Calu3 (cell line): ENCODE data around the gene ELL2. TPM values are rescaled to one million over a fixed set of nuclear protein-coding genes. Genes with fewer than 3 reads are reported as not detected.
"Not testable (repeated sequence)": the region's sequence is repeated elsewhere in the genome, so short reads cannot be mapped to it uniquely, and the experiment has no call there.

ENCODE experiments used
- BruUV-seq: library from RNA; stranded (reverse); fragments of 400-500 nt; replicated peaks from 2 replicates; lab custom pipeline; 2021; lab: Mats Ljungman, UMichigan
- CTCF ChIA-PET: fragments of 300-600 bp; sonication (Branson Sonifier 250); formaldehyde crosslinking; loops from one replicate; lab custom pipeline; 2022; ENCODE audit warnings: antibody characterized with exemption; lab: Charles Lee
- DNase-seq: peaks from one replicate; pipeline ENCODE4 v3.0.0; 2022
- H3K27ac Mint-ChIP-seq: one replicate; pipeline ENCODE4 v1.8.0; 2022; ENCODE audit warnings: mixed read lengths; ENCODE audit not compliant: unreplicated experiment
- H3K27me3 Mint-ChIP-seq: one replicate; pipeline ENCODE4 v1.8.0; 2022; ENCODE audit warnings: mixed read lengths; ENCODE audit not compliant: unreplicated experiment
- H3K36me3 Mint-ChIP-seq: one replicate; pipeline ENCODE4 v1.8.0; 2022; ENCODE audit warnings: mild to moderate bottlenecking, moderate library complexity, mixed read lengths; ENCODE audit not compliant: insufficient read depth, unreplicated experiment
- H3K4me1 Mint-ChIP-seq: one replicate; pipeline ENCODE4 v1.8.0; 2022; ENCODE audit warnings: mild to moderate bottlenecking, low read depth, mixed read lengths; ENCODE audit not compliant: unreplicated experiment
- H3K4me3 Mint-ChIP-seq: one replicate; pipeline ENCODE4 v1.8.0; 2022; ENCODE audit warnings: mild to moderate bottlenecking, low read depth, moderate library complexity, mixed read lengths; ENCODE audit not compliant: unreplicated experiment
- H3K9me3 Mint-ChIP-seq: one replicate; pipeline ENCODE4 v1.8.0; 2022; ENCODE audit warnings: low read depth, mixed read lengths; ENCODE audit not compliant: unreplicated experiment
- CTCF ChIP-seq: fragments of 200-600 bp; IDR thresholded peaks from one replicate; pipeline ENCODE4 v1.8.0; 2022; ENCODE audit warnings: antibody characterized with exemption; ENCODE audit not compliant: unreplicated experiment
- intact Hi-C: fragments of 100-400 bp; cut with micrococcal nuclease; formaldehyde crosslinking; loops from one replicate; pipeline ENCODE4 v1.10.0; 2022; ENCODE audit not compliant: unreplicated experiment
- total RNA-seq: library from RNA; stranded (reverse); gene quantifications from 2 replicates; pipeline ENCODE4 v1.2.3, GENCODE V29; 2022

Gene ELL2
- total RNA-seq, 1 experiment from 2014 or later: 57.7 TPM

DNA sequence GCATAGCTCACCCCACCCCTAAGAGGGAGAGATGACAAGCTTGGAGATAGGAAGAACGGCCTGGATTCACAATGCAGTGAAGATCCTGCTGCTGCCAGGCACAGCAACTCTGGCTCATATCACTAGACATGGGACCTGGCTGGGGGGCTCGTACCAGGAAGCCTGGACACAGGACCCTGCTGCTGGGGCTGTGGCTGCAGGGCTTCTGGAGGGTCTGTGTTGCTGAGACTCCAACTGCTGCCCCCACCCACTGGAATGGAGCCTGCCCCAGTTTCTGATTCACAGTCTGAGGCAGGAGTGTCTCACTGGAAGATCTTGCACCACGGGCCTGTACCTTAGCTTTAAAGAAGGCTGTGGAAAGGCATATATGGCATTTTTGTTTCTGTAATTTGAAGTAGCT is 108.2 kb downstream of the ELL2 start:
- no peak for TF ChIP-seq CTCF
- Mint-ChIP-seq H3K4me1 (peaks cover 14% of the 10 kb centered on the region), H3K9me3 (no peaks in the 10 kb centered on the region), H3K27me3 (no peaks in the 10 kb centered on the region), H3K36me3 (no peaks in the 10 kb centered on the region), H3K27ac (no peak overlapping the region), H3K4me3 (no peak overlapping the region)
- BruUV-seq: no TSS peak
- intact Hi-C loops: loop anchor here (10.0 kb wide), 1 partner anchor 581 kb away; the partner anchor contains the start of gene PCSK1
- CTCF ChIA-PET: interaction anchor here (1.1 to 1.6 kb wide), 2 partner anchors 19 to 72 kb away, joined by 3 read pairs; no protein-coding TSS in a partner anchor
- no peak for DNase-seq

DNA sequence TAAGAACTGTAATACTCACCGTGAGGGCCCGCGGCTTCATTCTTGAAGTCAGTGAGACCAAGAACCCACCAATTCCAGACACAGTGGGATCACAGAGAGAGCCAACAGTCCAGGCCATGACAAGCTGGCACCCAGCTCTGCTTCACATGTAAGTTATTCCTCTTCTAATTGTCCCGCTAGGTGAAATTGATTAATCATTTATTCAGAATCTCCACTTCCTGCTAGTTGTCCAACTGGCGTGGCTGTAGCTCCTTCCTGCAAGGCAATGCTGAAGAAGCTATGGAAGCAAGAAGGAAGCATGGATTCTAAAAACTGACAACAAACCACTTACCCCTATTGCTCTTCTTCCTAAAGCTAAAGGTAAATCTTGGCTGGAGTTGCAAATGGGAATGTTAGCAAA is 109.1 kb downstream of the ELL2 start:
- H3K4me3 Mint-ChIP-seq: no peak overlapping the region

DNA sequence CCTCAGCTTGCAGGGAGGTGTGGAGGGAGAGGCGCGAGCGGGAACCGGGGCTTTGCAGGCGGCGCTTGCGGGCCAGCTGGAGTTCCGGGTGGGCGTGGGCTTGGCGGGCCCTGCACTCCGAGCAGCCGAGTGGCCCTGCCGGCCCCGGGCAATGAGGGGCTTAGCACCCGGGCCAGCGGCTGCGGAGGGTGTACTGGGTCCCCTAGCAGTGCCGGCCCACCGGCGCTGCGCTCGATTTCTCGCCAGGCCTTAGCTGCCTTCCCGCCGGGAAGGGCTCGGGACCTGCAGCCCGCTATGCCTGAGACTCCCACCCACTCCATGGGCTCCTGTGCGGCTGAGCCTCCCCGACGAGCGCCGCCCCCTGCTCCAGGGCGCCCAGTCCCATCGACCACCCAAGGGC is 110.5 kb downstream of the ELL2 start:
- H3K36me3 Mint-ChIP-seq, H3K9me3 Mint-ChIP-seq, H3K27me3 Mint-ChIP-seq, BruUV-seq, H3K27ac Mint-ChIP-seq, H3K4me3 Mint-ChIP-seq, DNase-seq: not testable (repeated sequence)
- intact Hi-C loops: loop anchor here (10.0 kb wide), 1 partner anchor 584 kb away; the partner anchor contains the start of gene PCSK1
- H3K4me1 Mint-ChIP-seq: peaks cover 11% of the 10 kb centered on the region
- CTCF ChIA-PET: interaction anchor here (1.1 kb wide), 1 partner anchor 70 kb away, joined by 4 read pairs; no protein-coding TSS in a partner anchor

More for the DNA sequence above, 109.1 kb downstream of the ELL2 start:
- intact Hi-C loops: loop anchor here (10.0 kb wide), 1 partner anchor 582 kb away; the partner anchor contains the start of gene PCSK1
- H3K36me3 Mint-ChIP-seq: no peaks in the 10 kb centered on the region
- H3K27ac Mint-ChIP-seq: no peak overlapping the region
- BruUV-seq: no TSS peak
- DNase-seq: no peak
- peaks cover 11% of the 10 kb centered on the region for H3K4me1 Mint-ChIP-seq
- TF ChIP-seq CTCF: no peak
- H3K27me3 Mint-ChIP-seq: no peaks in the 10 kb centered on the region
- CTCF ChIA-PET: interaction anchor here (0.5 to 1.6 kb wide), 6 partner anchors 12 to 388 kb away, joined by 3 to 5 read pairs (median 3); no protein-coding TSS in a partner anchor
- H3K9me3 Mint-ChIP-seq: no peaks in the 10 kb centered on the region

DNA sequence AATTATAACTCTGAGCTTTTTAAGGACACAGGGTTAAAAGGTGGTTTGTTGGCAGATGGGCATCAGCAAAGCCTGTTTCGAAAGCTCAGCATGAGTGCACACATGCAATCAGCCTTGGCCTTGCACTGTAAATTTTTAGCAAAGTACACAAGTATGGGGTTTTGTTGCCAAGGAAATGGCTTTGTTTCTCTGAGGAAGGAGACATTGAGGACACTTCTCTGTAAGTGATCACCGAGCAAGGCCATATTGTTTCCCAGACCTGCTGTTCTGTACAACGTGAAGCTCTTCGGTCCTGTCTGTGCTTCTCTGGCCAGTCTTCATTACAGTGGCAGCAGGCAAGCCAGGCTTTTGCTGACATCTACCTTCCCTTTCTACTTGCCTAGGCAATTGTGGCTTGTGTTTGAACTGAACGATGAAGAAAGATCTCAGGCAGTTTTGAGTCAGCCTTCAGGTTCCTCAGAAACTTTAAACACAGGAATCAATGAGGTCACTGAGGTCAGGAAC is 111.2 kb downstream of the ELL2 start:
- H3K36me3 Mint-ChIP-seq: no peaks in the 10 kb centered on the region
- intact Hi-C loops: loop anchor here (10.0 kb wide), 1 partner anchor 584 kb away; the partner anchor contains the start of gene PCSK1

More for the DNA sequence above, 111.2 kb downstream of the ELL2 start:
- no peak overlapping the region for H3K4me3 Mint-ChIP-seq
- no TSS peak for BruUV-seq
- no peak for TF ChIP-seq CTCF
- H3K9me3 Mint-ChIP-seq: no peaks in the 10 kb centered on the region
- CTCF ChIA-PET: interaction anchor here (4.2 kb wide), 1 partner anchor 69 kb away, joined by 22 read pairs; no protein-coding TSS in a partner anchor
- H3K4me1 Mint-ChIP-seq: peaks cover 11% of the 10 kb centered on the region
- no peak for DNase-seq
- H3K27me3 Mint-ChIP-seq: no peaks in the 10 kb centered on the region
- no peak overlapping the region for H3K27ac Mint-ChIP-seq
